ENCODE data around the gene KCNJ12. TPM values are rescaled to one million over a fixed set of nuclear protein-coding genes. Genes with fewer than 3 reads are reported as not detected.
"Not testable (repeated sequence)": the region's sequence is repeated elsewhere in the genome, so short reads cannot be mapped to it uniquely, and the experiment has no call there.

Gene KCNJ12
- total and polyA plus RNA-seq, 3 donors from 2014 or later: 2.4 to 5.4 (median 2.8) TPM

- H3K27me3 ChIP-seq; H3K9me3 ChIP-seq; H3K27ac ChIP-seq; H3K36me3 ChIP-seq (ENCODE audit: low read depth, missing control alignments); intact Hi-C loops (cut with DNase I; ENCODE audit: low total_unique reads); H3K4me1 ChIP-seq; H3K4me3 ChIP-seq: not testable (repeated sequence)
- DNase-seq: peak; percentile 6
- 82 to 85% methylated on average over 5 to 9 of the region's 14 CpGs for WGBS, 2 donors
Observed at GRCh38 chr17:21348081-21348925, 27.9 kb upstream of the KCNJ12 start.

GRCh38 chr17:21348926-21349261, 27.3 kb upstream of the KCNJ12 start:
- H3K9me3 ChIP-seq; H3K27ac ChIP-seq; intact Hi-C loops (cut with DNase I; ENCODE audit: low total_unique reads); H3K4me3 ChIP-seq; H3K27me3 ChIP-seq; H3K36me3 ChIP-seq (ENCODE audit: low read depth, missing control alignments); H3K4me1 ChIP-seq; DNase-seq: not testable (repeated sequence)
- WGBS, 2 donors: 71 to 81% methylated on average over 4 to 6 of the region's 7 CpGs

- H3K4me3 ChIP-seq; H3K4me1 ChIP-seq; intact Hi-C loops (cut with DNase I; ENCODE audit: low total_unique reads); H3K27ac ChIP-seq; H3K36me3 ChIP-seq (ENCODE audit: low read depth, missing control alignments); H3K9me3 ChIP-seq; H3K27me3 ChIP-seq: not testable (repeated sequence)
- DNase-seq: peak; percentile 9
- 84 to 91% methylated on average over 5 to 6 of the region's 6 CpGs for WGBS, 2 donors
Observed at GRCh38 chr17:21349358-21350050, 26.7 kb upstream of the KCNJ12 start.

- H3K36me3 ChIP-seq (ENCODE audit: low read depth, missing control alignments); H3K4me3 ChIP-seq; DNase-seq; intact Hi-C loops (cut with DNase I; ENCODE audit: low total_unique reads); H3K4me1 ChIP-seq; H3K27me3 ChIP-seq; H3K9me3 ChIP-seq; H3K27ac ChIP-seq: not testable (repeated sequence)
- 78 to 87% methylated on average over 3 to 18 of the region's 19 CpGs for WGBS, 2 donors
Observed at GRCh38 chr17:21350495-21350894, 25.7 kb upstream of the KCNJ12 start.

GRCh38 chr17:21351366-21352065, 24.6 kb upstream of the KCNJ12 start:
- no peak for TF ChIP-seq CTCF (IDR thresholded peaks at IDR 0.05)
- no peaks in the 10 kb centered on the region for H3K27me3 ChIP-seq
- no peaks in the 10 kb centered on the region for H3K9me3 ChIP-seq
- WGBS, 2 donors: 58 to 83% methylated on average over 3 of the region's 3 CpGs
- no peak overlapping the region for H3K27ac ChIP-seq
- intact Hi-C loops (cut with DNase I; ENCODE audit: low total_unique reads): no loop called here
- H3K4me1 ChIP-seq: peaks cover 4% of the 10 kb centered on the region
- no peaks in the 10 kb centered on the region for H3K36me3 ChIP-seq (ENCODE audit: low read depth, missing control alignments)
- no peak overlapping the region for H3K4me3 ChIP-seq
- DNase-seq: no peak

- no peaks in the 10 kb centered on the region for H3K36me3 ChIP-seq (ENCODE audit: low read depth, missing control alignments)
- intact Hi-C loops (cut with DNase I; ENCODE audit: low total_unique reads): no loop called here
- H3K4me1 ChIP-seq: no peaks in the 10 kb centered on the region
- no peak for DNase-seq
- 90 to 92% methylated on average over 4 to 23 of the region's 23 CpGs for WGBS, 2 donors
- no peak overlapping the region for H3K4me3 ChIP-seq
- H3K27me3 ChIP-seq: no peaks in the 10 kb centered on the region
- H3K9me3 ChIP-seq: no peaks in the 10 kb centered on the region
- no peak overlapping the region for H3K27ac ChIP-seq
- TF ChIP-seq POLR2A (IDR thresholded peaks at IDR 0.05) (no peak), CTCF (IDR thresholded peaks at IDR 0.05) (no peak)
Observed at GRCh38 chr17:21352221-21352980, 23.8 kb upstream of the KCNJ12 start.
